ENCODE data around the gene MTO1. TPM values are rescaled to one million over a fixed set of nuclear protein-coding genes. Genes with fewer than 3 reads are reported as not detected.
"Not testable (repeated sequence)": the region's sequence is repeated elsewhere in the genome, so short reads cannot be mapped to it uniquely, and the experiment has no call there.

Gene MTO1
- total RNA-seq, 1 experiment from 2014 or later = 31.6 TPM

DNA sequence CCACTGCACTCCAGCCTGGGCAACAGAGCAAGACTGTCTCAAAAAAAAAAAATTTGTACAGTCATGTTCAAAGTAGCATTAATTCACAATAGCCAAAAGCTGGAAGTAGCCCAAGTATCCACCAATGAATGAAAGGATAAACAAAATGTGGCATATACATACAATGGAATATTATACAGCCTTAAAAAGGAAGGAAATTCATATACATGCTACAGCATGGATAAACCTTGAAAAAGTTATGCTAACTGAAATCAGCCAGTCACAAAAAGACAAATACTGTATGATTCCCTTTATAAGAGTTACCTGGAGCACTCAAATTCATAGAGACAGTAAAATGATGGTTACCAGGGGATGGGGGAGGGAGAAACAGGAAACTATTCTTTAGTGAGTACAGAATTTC lies 43.6 kb downstream of the MTO1 start:
- no peak for TF ChIP-seq CTCF (IDR thresholded peaks at IDR 0.05; ENCODE audit: unreplicated experiment)
- no peak overlapping the region for H3K4me3 Mint-ChIP-seq (ENCODE audit: low read depth, unreplicated experiment)
- H3K27ac Mint-ChIP-seq (ENCODE audit: unreplicated experiment) = no peak overlapping the region
- peaks cover 2% of the 10 kb centered on the region for H3K9me3 Mint-ChIP-seq (ENCODE audit: low read depth, unreplicated experiment)
- H3K4me1 Mint-ChIP-seq (ENCODE audit: low read depth, unreplicated experiment) = no peaks in the 10 kb centered on the region
- CTCF ChIA-PET = no interaction called here
- intact Hi-C loops (cut with micrococcal nuclease; ENCODE audit: unreplicated experiment) = no loop called here
- H3K36me3 Mint-ChIP-seq (ENCODE audit: insufficient read depth, unreplicated experiment) = peaks cover 28% of the 10 kb centered on the region
- no peaks in the 10 kb centered on the region for H3K27me3 Mint-ChIP-seq (ENCODE audit: unreplicated experiment)
- no peak for DNase-seq
- BruUV-seq (replicated peaks) = no TSS peak

DNA sequence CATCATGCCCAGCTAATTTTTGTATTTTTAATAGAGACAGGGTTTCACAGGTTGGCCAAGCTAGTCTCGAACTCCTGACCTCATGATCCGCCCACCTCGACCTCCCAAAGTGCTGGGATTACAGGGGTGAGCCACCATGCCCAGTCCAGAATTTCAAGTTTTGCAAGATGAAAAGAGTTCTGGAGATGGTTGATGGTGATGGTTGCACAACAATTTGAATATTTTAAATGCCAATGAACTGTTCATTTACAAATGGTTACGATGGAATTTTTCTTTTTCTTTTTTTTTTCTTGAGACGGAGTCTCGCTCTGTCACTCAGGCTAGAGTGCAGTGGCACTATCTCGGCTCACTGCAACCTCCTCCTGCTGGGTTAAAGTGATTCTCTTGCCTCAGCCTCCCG lies 44.2 kb downstream of the MTO1 start:
- intact Hi-C loops (cut with micrococcal nuclease; ENCODE audit: unreplicated experiment); CTCF ChIA-PET; DNase-seq; H3K4me1 Mint-ChIP-seq (ENCODE audit: low read depth, unreplicated experiment); H3K27me3 Mint-ChIP-seq (ENCODE audit: unreplicated experiment); BruUV-seq (replicated peaks); H3K4me3 Mint-ChIP-seq (ENCODE audit: low read depth, unreplicated experiment); H3K9me3 Mint-ChIP-seq (ENCODE audit: low read depth, unreplicated experiment); H3K27ac Mint-ChIP-seq (ENCODE audit: unreplicated experiment): not testable (repeated sequence)
- peaks cover 28% of the 10 kb centered on the region for H3K36me3 Mint-ChIP-seq (ENCODE audit: insufficient read depth, unreplicated experiment)

DNA sequence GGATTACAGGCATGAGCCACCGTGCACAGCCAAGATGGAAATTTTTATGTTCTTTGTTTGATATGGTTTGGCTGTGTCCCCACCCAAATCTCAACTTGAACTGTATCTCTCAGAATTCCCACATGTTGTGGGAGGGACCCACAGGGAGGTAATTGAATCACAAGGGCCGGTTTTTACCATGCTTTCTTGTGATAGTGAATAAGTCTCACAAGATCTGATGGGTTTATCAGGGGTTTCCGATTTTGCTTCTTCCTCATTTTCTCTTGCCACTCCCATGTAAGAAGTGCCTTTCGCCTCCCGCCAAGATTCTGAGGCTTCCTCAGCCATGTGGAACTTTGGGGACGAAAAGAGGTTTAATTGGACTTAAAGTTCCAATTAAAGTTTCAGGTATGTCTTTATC lies 44.7 kb downstream of the MTO1 start:
- DNase-seq = no peak
- no peaks in the 10 kb centered on the region for H3K4me1 Mint-ChIP-seq (ENCODE audit: low read depth, unreplicated experiment)
- H3K27me3 Mint-ChIP-seq (ENCODE audit: unreplicated experiment) = no peaks in the 10 kb centered on the region
- TF ChIP-seq CTCF (IDR thresholded peaks at IDR 0.05; ENCODE audit: unreplicated experiment) = no peak
- H3K27ac Mint-ChIP-seq (ENCODE audit: unreplicated experiment) = no peak overlapping the region
- BruUV-seq (replicated peaks) = no TSS peak
- no peak overlapping the region for H3K4me3 Mint-ChIP-seq (ENCODE audit: low read depth, unreplicated experiment)
- intact Hi-C loops (cut with micrococcal nuclease; ENCODE audit: unreplicated experiment) = no loop called here
- CTCF ChIA-PET = no interaction called here
- peaks cover 2% of the 10 kb centered on the region for H3K9me3 Mint-ChIP-seq (ENCODE audit: low read depth, unreplicated experiment)
- H3K36me3 Mint-ChIP-seq (ENCODE audit: insufficient read depth, unreplicated experiment) = peaks cover 28% of the 10 kb centered on the region

- TF ChIP-seq CTCF (IDR thresholded peaks at IDR 0.05; ENCODE audit: unreplicated experiment) = no peak
- H3K4me1 Mint-ChIP-seq (ENCODE audit: low read depth, unreplicated experiment) = no peaks in the 10 kb centered on the region
- H3K9me3 Mint-ChIP-seq (ENCODE audit: low read depth, unreplicated experiment) = peaks cover 2% of the 10 kb centered on the region
- BruUV-seq (replicated peaks) = no TSS peak
- DNase-seq = no peak
- CTCF ChIA-PET = interaction anchor here (0.6 kb wide), 1 partner anchor 44 kb away, joined by 4 read pairs; no protein-coding TSS in a partner anchor
- H3K36me3 Mint-ChIP-seq (ENCODE audit: insufficient read depth, unreplicated experiment) = peaks cover 39% of the 10 kb centered on the region
- H3K4me3 Mint-ChIP-seq (ENCODE audit: low read depth, unreplicated experiment) = no peak overlapping the region
- intact Hi-C loops (cut with micrococcal nuclease; ENCODE audit: unreplicated experiment) = no loop called here
- no peak overlapping the region for H3K27ac Mint-ChIP-seq (ENCODE audit: unreplicated experiment)
- no peaks in the 10 kb centered on the region for H3K27me3 Mint-ChIP-seq (ENCODE audit: unreplicated experiment)
Measured at GRCh38 chr6:73508776-73509175, 47.2 kb downstream of the MTO1 start.

GRCh38 chr6:73509851-73510250 lies 48.3 kb downstream of the MTO1 start:
- TF ChIP-seq CTCF (IDR thresholded peaks at IDR 0.05; ENCODE audit: unreplicated experiment) = no peak
- no peak overlapping the region for H3K4me3 Mint-ChIP-seq (ENCODE audit: low read depth, unreplicated experiment)
- DNase-seq = no peak
- no peaks in the 10 kb centered on the region for H3K4me1 Mint-ChIP-seq (ENCODE audit: low read depth, unreplicated experiment)
- peaks cover 2% of the 10 kb centered on the region for H3K9me3 Mint-ChIP-seq (ENCODE audit: low read depth, unreplicated experiment)
- H3K36me3 Mint-ChIP-seq (ENCODE audit: insufficient read depth, unreplicated experiment) = peaks cover 50% of the 10 kb centered on the region
- H3K27me3 Mint-ChIP-seq (ENCODE audit: unreplicated experiment) = no peaks in the 10 kb centered on the region
- peak overlapping the region; percentile 34 for H3K27ac Mint-ChIP-seq (ENCODE audit: unreplicated experiment)
- BruUV-seq (replicated peaks) = no TSS peak
- intact Hi-C loops (cut with micrococcal nuclease; ENCODE audit: unreplicated experiment) = no loop called here
- CTCF ChIA-PET = interaction anchor here (0.6 kb wide), 1 partner anchor 35 kb away, joined by 4 read pairs; no protein-coding TSS in a partner anchor
